Activated CD8-positive, alpha-beta memory T cell treated with anti-CD3 and anti-CD28 coated beads, Interleukin-2, amount 50 U/mL, for 1 hour (primary cell): ENCODE data around the gene BIRC3.
"Not testable (repeated sequence)": the region's sequence is repeated elsewhere in the genome, so short reads cannot be mapped to it uniquely, and the experiment has no call there.

ENCODE experiments used
- DNase-seq: peaks from one replicate; pipeline ENCODE4 v3.0.0-alpha.2; 2020; ENCODE audit errors: extremely low read depth

The BIRC3 gene

GRCh38 chr11:102325088-102325487 lies 7.8 kb downstream of the BIRC3 start:
- DNase-seq = no peak

GRCh38 chr11:102328748-102329147 lies 11.5 kb downstream of the BIRC3 start:
- no peak for DNase-seq

GRCh38 chr11:102330231-102330630 lies 12.9 kb downstream of the BIRC3 start:
- no peak for DNase-seq

DNA sequence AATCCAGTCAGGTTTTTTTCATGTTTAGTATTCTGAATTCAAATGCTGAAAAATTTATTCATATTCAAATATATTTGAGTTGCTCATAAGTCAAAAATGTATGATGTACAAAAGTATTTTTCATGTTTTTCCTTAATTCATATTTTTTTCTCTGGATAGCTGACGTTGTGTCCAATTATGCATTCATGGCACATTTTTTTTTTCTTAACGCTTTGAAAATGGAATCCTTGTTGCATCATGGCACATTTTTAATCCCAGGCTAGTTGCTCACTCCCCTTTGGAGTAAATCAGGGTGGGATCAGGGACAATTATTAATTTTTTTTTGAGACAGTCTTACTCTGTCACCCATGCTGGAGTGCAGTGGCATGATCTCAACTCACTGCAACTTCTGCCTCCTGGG lies 14.1 kb downstream of the BIRC3 start:
- DNase-seq = no peak

GRCh38 chr11:102332611-102332994 lies 15.3 kb downstream of the BIRC3 start:
- DNase-seq = no peak

DNA sequence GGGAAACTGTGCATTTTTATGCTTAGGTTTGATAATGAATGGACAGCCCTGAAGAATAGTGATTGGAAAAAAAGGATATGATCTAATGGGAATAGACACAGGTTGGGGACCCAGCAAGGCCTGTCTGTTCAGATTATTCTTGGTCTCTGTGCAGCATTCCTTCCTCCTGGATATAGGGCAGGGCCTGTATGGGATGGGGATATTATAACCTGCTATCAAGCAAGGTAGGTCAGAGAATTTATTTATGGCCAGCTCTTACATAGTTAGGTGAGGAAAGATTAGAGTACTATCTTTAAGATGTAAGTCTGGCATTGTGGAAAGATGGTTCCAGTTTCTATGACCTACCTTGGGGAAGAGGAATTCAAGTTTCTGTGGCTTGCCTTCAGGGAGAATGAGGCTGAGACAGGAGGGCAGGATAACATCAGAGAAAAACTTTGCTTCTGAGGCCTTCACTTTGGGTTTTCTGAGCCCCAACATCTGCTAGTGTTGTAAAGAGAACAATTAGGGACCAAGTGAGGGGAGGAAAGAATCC lies 21.3 kb downstream of the BIRC3 start:
- no peak for DNase-seq

GRCh38 chr11:102341311-102341710 lies 24.0 kb downstream of the BIRC3 start:
- not testable (repeated sequence) for DNase-seq

DNA sequence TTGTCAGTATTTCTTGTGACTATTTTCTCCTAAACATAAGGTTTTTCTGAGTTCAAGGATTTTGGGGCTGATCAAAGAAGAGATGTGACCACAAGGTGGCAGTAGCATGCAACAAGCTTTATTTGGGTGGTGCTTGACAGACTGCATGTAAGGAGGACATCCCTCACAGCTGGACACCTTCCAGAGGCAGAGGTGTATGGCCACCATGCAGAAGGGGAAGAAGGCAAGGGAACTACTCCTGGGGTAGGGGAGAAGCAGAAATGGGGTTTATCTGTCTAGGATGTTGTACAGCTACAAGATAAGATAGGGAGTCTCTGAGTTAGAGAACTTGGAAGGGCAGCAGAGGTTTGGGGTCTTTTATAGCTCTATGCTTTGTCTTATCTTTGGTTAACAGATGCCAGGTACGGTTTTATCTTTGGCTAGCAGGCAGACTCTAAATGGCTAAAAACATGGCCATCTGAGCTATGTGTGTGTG lies 24.6 kb downstream of the BIRC3 start:
- DNase-seq = no peak

DNA sequence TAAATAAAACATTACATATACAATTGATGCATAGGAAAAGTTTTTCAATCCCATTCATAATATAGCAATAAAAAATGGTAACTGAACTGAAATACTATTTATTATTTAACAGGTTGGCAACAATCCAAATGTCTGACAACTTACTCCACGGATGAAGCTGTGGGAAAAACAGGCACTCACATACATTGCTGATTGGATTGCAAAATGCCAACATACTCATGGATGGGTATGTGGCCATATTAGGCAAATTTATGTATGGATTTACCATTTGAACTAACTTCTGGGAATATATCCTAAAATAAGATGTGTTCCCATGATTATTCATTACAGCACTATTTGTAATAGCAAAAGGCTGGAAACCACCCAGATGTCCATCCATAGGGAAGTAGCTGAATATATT lies 26.5 kb downstream of the BIRC3 start:
- no peak for DNase-seq

- DNase-seq = no peak
Measured at GRCh38 chr11:102345904-102346303, 28.6 kb downstream of the BIRC3 start.

GRCh38 chr11:102346456-102346747 lies 29.1 kb downstream of the BIRC3 start:
- no peak for DNase-seq

GRCh38 chr11:102346748-102347461 lies 29.6 kb downstream of the BIRC3 start, which contains the start of gene BIRC2:
Gene BIRC2 (plus strand): TSS chr11:102347214. CDS start chr11:102349855, 2,641 bp downstream.
- DNase-seq = peak; percentile 94

- DNase-seq = no peak
Measured at GRCh38 chr11:102347462-102348370, 30.4 kb downstream of the BIRC3 start.

GRCh38 chr11:102357116-102357515 lies 39.8 kb downstream of the BIRC3 start:
- no peak for DNase-seq

GRCh38 chr11:102359372-102359771 lies 42.1 kb downstream of the BIRC3 start:
- DNase-seq = no peak

DNA sequence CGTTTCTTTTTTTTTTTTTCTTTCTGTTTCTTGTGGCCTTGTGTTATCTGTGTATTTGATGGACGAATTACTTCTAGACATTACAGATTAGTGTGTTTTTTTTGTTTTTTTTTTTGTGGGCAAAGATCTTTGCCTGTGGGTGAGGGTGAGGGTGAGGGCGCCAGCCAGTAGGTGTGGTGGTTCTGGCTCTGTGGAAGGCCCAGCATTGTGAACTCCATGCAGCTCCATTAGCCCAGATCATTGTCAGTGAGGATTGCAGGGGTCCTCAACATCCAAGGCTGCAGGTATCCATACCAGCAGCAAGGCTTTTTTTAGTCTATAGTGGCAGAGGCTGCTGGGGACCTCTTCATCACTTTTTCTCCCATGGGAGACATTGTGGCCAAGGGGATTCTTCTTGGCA lies 43.4 kb downstream of the BIRC3 start:
- no peak for DNase-seq

DNA sequence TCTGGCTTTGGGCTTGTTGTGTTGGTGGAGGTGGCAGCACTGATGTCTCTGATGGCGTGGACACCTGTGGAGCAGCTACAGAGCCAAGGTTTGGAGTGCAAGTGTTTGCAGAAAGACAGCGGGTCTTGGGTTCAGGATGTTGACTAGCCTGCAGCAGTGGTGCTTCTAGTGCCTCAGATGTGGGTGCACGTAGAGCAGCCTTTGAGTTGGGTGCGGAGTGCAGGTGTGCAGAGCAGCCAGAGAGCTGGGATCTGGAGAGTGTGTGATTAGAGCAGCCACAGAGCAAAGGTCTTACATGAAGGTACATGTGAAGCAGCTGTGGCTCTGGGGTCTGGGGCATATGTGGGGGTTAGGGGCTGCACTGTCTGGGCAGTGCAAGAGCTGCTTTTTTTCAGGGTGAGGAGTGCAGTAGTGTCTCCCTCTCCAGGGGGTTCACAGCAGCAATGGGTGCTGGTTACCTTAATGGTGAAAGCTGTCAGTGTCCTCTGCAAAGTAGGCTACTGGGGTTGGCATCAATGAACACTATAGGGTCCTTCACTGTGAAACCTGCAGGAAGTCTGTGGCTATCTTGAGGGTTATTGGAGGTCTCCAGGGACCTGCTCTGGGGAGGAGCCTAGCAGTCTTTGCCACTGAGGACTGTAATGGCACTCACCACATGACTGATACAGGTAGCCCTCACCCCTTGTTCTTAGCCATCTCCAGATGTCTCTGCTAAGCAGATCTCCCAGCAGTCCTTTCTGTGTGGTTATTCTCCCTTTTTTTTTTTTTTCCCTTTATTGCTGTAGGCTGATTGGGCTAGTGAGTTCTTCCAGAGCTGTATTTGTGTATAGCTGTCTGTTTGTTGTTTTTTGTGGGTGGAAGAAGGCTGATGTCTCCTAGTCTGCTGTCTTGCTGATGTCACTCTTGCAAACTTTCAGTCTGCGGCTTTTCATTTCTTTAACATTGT lies 44.1 kb downstream of the BIRC3 start:
- DNase-seq = no peak

GRCh38 chr11:102364991-102365390 lies 47.7 kb downstream of the BIRC3 start:
- no peak for DNase-seq

DNA sequence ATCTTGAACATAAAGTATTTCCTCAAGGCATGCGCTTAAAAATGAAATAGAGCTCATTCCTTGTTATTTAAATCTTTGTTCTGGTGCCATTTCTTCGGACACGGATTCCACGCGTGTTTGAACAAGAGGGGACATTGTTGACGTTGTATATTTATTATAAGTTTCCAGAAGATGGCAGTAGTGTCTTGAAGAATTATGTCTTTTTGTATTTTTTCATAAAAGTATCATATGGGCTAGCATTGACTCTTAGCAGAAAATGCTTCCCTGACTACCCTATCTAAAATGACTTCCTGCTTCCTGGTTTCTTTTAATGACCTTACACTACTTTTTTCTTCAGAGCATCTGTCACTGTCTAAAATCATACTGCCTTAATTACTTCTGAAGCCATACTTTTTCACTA lies 50.1 kb downstream of the BIRC3 start:
- no peak for DNase-seq

DNA sequence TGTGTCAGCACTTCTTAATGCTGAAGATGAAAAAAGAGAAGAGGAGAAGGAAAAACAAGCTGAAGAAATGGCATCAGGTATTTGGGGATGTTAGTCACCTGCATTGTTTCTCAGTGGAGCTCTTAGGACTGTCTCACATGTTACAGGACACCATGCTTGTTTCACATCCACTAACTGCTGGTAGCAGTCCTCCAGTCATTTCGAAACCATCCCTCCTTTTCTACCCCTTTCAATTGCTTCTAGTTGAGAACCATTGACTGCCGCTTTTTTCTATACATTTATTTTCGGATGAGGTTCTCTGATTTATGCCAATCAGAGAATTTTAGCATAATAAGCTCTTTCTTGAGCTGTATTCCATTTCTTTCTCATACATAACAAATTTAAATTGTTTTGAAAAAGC lies 51.2 kb downstream of the BIRC3 start:
- no peak for DNase-seq

DNA sequence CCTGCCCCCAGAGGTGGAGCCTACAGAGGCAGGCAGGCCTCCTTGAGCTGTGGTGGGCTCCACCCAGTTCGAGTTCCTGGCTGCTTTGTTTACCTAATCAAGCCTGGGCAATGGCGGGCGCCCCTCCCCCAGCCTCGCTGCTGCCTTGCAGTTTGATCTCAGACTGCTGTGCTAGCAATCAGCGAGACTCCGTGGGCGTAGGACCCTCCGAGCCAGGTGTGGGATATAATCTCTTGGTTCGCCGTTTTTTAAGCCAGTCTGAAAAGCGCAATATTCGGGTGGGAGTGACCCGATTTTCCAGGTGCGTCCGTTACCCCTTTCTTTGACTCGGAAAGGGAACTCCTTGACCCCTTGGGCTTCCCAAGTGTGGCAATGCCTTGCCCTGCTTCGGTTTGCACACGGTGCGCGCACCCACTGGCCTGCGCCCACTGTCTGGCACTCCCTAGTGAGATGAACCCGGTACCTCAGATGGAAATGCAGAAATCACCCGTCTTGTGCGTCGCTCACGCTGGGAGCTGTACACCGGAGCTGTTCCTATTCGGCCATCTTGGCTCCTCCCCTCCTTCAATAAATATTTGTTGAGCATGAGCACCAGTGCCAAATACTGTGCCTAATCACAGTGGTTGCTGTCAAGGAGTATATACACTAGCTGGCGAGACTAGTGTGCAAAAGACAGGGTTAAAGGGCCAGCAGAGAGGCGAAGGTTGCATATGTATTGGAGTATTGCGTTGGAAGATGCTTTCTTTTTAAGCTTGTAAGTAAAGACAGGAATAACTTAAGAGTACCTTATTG lies 57.5 kb downstream of the BIRC3 start:
- DNase-seq = not testable (repeated sequence)
